HL-60/S4 treated with retinoic acid at 250 ng/mL for 4 days and 3 days (cell line): ENCODE results near the gene BANP.
"Not testable (repeated sequence)": the region's sequence is repeated elsewhere in the genome, so short reads cannot be mapped to it uniquely, and the experiment has no call there.

Source experiments
- in situ Hi-C: fragments of 300-500 bp; cut with MboI; formaldehyde crosslinking; loops from 2 replicates; pipeline ENCODE4 v1.7.0; 2022; ENCODE audit warnings: low sequenced_read_pairs

Gene BANP

GRCh38 chr16:87990254-87990653, 39.0 kb downstream of the BANP start:
- in situ Hi-C loops, result not testable (repeated sequence)

GRCh38 chr16:87992142-87992541, 40.9 kb downstream of the BANP start:
- in situ Hi-C loops, result not testable (repeated sequence)

- in situ Hi-C loops, result no loop called here
Measured at GRCh38 chr16:87993901-87994300, 42.7 kb downstream of the BANP start.

- in situ Hi-C loops, result no loop called here
Measured at GRCh38 chr16:87995644-87996043, 44.4 kb downstream of the BANP start.

- in situ Hi-C loops, result no loop called here
Measured at GRCh38 chr16:87996962-87997880, 46.0 kb downstream of the BANP start.

- in situ Hi-C loops, result not testable (repeated sequence)
Measured at GRCh38 chr16:87998184-87998793, 47.1 kb downstream of the BANP start.

GRCh38 chr16:87998992-87999391, 47.8 kb downstream of the BANP start:
- in situ Hi-C loops, result not testable (repeated sequence)

- in situ Hi-C loops, result no loop called here
Measured at GRCh38 chr16:88002211-88002610, 51.0 kb downstream of the BANP start.

GRCh38 chr16:88002749-88003148, 51.5 kb downstream of the BANP start:
- in situ Hi-C loops, result no loop called here

- in situ Hi-C loops, result no loop called here
Measured at GRCh38 chr16:88003316-88003715, 52.1 kb downstream of the BANP start.

GRCh38 chr16:88003736-88004135, 52.5 kb downstream of the BANP start:
- in situ Hi-C loops, result no loop called here

GRCh38 chr16:88004391-88004790, 53.2 kb downstream of the BANP start:
- in situ Hi-C loops, result no loop called here

GRCh38 chr16:88005181-88005581, 53.9 kb downstream of the BANP start:
- in situ Hi-C loops, result no loop called here

- in situ Hi-C loops, result no loop called here
Measured at GRCh38 chr16:88005968-88006367, 54.7 kb downstream of the BANP start.

- in situ Hi-C loops, result no loop called here
Measured at GRCh38 chr16:88007321-88007731, 56.1 kb downstream of the BANP start.

- in situ Hi-C loops, result no loop called here
Measured at GRCh38 chr16:88008840-88009239, 57.6 kb downstream of the BANP start.

- in situ Hi-C loops, result no loop called here
Measured at GRCh38 chr16:88009563-88010342, 58.5 kb downstream of the BANP start.

GRCh38 chr16:88010343-88010967, 59.2 kb downstream of the BANP start:
- in situ Hi-C loops, result no loop called here

- in situ Hi-C loops, result no loop called here
Measured at GRCh38 chr16:88010968-88011483, 59.8 kb downstream of the BANP start.

- in situ Hi-C loops, result no loop called here
Measured at GRCh38 chr16:88012360-88012759, 61.1 kb downstream of the BANP start.

GRCh38 chr16:88013091-88013609, 61.9 kb downstream of the BANP start:
- in situ Hi-C loops, result no loop called here
